ENCODE data around the gene PDE4B.

The PDE4B gene

GRCh38 chr1:65827346-65827745, 34.7 kb downstream of the PDE4B start:
- H3K4me3 ChIP-seq (ENCODE audit: low read depth, low read length) = no peak overlapping the region
- DNase-seq = no peak
- no peaks in the 10 kb centered on the region for H3K36me3 ChIP-seq
- H3K9me3 ChIP-seq = no peaks in the 10 kb centered on the region
- no peaks in the 10 kb centered on the region for H3K27me3 ChIP-seq
- H3K4me1 ChIP-seq = no peaks in the 10 kb centered on the region
- TF ChIP-seq, protein P1, sequence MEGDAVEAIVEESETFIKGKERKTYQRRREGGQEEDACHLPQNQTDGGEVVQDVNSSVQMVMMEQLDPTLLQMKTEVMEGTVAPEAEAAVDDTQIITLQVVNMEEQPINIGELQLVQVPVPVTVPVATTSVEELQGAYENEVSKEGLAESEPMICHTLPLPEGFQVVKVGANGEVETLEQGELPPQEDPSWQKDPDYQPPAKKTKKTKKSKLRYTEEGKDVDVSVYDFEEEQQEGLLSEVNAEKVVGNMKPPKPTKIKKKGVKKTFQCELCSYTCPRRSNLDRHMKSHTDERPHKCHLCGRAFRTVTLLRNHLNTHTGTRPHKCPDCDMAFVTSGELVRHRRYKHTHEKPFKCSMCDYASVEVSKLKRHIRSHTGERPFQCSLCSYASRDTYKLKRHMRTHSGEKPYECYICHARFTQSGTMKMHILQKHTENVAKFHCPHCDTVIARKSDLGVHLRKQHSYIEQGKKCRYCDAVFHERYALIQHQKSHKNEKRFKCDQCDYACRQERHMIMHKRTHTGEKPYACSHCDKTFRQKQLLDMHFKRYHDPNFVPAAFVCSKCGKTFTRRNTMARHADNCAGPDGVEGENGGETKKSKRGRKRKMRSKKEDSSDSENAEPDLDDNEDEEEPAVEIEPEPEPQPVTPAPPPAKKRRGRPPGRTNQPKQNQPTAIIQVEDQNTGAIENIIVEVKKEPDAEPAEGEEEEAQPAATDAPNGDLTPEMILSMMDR (IDR thresholded peaks at IDR 0.05; ENCODE audit: low read depth, low read length) = no peak

DNA sequence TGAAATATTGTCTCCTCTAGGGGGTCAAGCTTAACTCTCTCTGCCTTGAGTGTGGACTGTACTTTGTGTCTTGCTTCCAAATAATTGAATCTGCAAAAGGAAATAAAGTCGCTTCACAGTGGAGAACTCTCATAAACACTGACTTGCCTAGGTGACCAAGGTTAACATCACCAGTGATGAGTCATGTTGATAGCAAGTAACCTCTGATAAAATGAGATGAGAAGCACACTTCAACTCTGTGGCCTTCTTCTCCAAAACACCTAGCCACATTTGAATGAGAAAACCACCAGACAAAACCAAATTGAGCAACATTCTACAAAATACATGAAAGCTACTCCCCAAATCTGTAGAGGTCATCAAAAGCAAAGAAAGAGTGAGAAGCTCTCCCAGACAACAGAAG, 37.6 kb downstream of the PDE4B start:
- H3K36me3 ChIP-seq = no peaks in the 10 kb centered on the region
- TF ChIP-seq, protein P1 (IDR thresholded peaks at IDR 0.05; ENCODE audit: low read depth, low read length) = no peak
- DNase-seq = no peak
- H3K27me3 ChIP-seq = no peaks in the 10 kb centered on the region
- H3K4me1 ChIP-seq = no peaks in the 10 kb centered on the region
- H3K4me3 ChIP-seq (ENCODE audit: low read depth, low read length) = no peak overlapping the region
- no peaks in the 10 kb centered on the region for H3K9me3 ChIP-seq

DNA sequence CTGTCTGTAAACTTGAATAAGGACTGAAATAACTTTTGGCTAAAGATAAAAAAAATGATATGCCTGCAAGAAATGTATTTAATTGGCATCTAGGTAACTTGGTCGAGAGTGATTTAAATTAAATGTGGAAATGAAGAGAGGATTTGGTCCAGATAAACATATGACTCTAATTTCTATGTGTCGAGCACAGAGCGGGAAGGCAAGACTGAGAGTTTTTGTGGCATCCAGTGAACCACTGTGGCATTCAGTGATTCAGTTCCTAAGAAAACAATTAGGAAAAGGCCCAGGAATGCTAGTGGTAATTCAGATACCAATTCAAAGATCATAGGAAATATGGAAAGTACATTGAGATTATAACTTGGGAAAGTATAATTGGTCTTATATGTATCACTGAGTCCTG, 39.6 kb downstream of the PDE4B start:
- no peaks in the 10 kb centered on the region for H3K4me1 ChIP-seq
- H3K36me3 ChIP-seq = no peaks in the 10 kb centered on the region
- no peaks in the 10 kb centered on the region for H3K9me3 ChIP-seq
- no peaks in the 10 kb centered on the region for H3K27me3 ChIP-seq
- no peak overlapping the region for H3K4me3 ChIP-seq (ENCODE audit: low read depth, low read length)
- TF ChIP-seq, protein P1 (IDR thresholded peaks at IDR 0.05; ENCODE audit: low read depth, low read length) = no peak
- DNase-seq = no peak

DNA sequence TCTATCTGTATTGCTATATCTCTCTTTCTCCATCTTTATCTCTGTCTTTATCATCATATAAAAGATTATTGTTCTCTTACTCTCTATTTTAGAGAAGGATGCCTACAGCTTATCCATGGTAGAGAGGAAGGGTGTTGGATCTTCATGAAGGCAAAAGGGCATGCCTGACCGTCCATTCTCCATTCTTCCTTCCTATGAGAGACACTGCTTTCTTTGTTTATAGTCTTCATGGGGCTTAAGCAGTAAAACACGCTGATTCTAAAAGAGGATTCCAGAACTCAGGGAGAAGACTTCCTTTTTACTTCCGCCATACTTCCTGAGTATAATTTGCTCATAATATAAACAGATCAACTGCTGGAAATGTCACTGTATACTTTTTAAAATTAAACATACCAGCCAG, 44.0 kb downstream of the PDE4B start:
- H3K27me3 ChIP-seq = no peaks in the 10 kb centered on the region
- TF ChIP-seq, protein P1 (IDR thresholded peaks at IDR 0.05; ENCODE audit: low read depth, low read length) = no peak
- DNase-seq = no peak
- no peak overlapping the region for H3K4me3 ChIP-seq (ENCODE audit: low read depth, low read length)
- H3K36me3 ChIP-seq = no peaks in the 10 kb centered on the region
- no peaks in the 10 kb centered on the region for H3K9me3 ChIP-seq
- no peaks in the 10 kb centered on the region for H3K4me1 ChIP-seq

GRCh38 chr1:65840683-65841082, 48.0 kb downstream of the PDE4B start:
- Histone ChIP-seq H3K27me3 (no peaks in the 10 kb centered on the region), H3K9me3 (no peaks in the 10 kb centered on the region), H3K4me1 (no peaks in the 10 kb centered on the region), H3K36me3 (no peaks in the 10 kb centered on the region), H3K4me3 (ENCODE audit: low read depth, low read length) (no peak overlapping the region)
- DNase-seq = no peak
- TF ChIP-seq, protein P1 (IDR thresholded peaks at IDR 0.05; ENCODE audit: low read depth, low read length) = no peak

- Histone ChIP-seq H3K4me3 (ENCODE audit: low read depth, low read length) (no peak overlapping the region), H3K36me3 (no peaks in the 10 kb centered on the region), H3K9me3 (no peaks in the 10 kb centered on the region), H3K4me1 (no peaks in the 10 kb centered on the region), H3K27me3 (no peaks in the 10 kb centered on the region)
- no peak for DNase-seq
- TF ChIP-seq, protein P1 (IDR thresholded peaks at IDR 0.05; ENCODE audit: low read depth, low read length) = no peak
Observed at GRCh38 chr1:65844296-65844695, 51.6 kb downstream of the PDE4B start.

All from BE2C (cell line).